Activated naive CD4-positive, alpha-beta T cell (primary cell): ENCODE results near the gene GRAMD1C.
"Not testable (repeated sequence)": the region's sequence is repeated elsewhere in the genome, so short reads cannot be mapped to it uniquely, and the experiment has no call there.

Experiments
- DNase-seq, 4 experiments: peaks; one replicate each; lab custom pipeline; 2025; lab: John Stamatoyannopoulos, UW

Gene GRAMD1C

DNA sequence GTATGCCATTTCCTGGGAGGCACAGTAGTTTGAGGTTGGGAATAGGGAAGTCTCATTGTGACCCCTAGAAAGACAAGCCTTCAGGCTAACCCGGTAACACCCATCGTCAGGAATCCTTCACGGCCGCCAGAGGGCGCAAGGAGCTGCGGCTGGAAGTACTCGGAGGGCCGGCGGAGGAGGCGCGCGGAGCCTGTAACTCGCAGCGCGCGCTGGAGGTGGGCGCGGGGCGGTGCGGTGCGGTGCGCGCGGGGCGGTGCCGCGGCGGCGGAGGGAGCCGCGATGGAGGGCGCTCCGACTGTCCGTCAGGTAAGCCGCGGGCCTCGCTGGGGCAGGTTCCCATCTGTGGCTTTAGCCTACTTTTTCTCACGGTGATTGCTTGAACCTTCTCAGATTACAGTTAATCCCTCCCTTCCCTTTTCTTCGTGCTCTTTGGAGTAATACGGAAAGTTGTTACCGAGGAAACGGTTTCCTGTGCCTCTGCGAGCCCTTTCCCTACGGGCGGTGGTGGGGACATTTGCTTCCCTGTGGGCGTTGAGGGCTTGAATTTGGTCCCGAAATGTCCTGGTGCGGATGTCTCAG, at the start of gene GRAMD1C:
Gene GRAMD1C (plus strand): TSS at position 158 of the 579 bp plus-strand sequence. CDS start 122 bp downstream, at position 280.
- DNase-seq, result peak; percentile 48 to 78 (median 66)

DNA sequence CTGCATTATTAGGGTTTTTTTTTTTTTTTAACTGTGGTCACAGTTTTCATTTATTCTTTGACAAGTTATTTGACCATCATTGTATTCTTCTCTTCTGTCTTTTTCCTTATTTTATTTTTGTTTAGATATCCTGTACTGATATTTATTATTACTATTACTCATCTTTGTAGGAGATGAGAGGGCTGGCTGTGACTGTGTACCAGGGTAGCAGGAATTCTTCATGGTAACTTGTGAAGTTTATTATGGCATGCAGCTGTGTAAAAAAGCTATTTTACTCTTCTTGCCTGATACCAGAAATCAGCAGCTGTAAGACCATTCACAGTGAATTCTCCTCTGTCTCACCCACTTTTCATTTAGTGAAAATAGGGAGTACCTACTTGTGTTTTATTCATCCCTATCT, 47.2 kb upstream of the GRAMD1C start:
- no peak for DNase-seq

DNA sequence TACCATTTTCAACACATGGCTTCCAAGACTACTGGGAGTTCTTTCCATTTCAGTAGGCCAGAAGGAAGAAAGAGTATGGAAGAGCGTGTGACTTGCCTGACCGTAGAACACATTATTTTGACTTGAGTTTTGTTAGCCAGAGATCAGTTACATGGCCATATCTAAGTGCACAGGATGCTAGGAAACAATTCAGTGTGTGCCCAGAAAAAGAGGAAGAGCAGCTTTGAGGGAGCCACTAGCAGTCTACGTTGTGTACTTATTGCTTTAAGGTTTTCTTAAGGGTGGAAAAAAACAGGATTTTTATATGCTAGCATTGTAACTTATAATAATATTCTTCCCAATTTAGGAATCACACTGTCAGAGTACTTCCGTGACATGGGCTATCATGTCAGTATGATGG, 44.1 kb upstream of the GRAMD1C start:
- no peak for DNase-seq

DNA sequence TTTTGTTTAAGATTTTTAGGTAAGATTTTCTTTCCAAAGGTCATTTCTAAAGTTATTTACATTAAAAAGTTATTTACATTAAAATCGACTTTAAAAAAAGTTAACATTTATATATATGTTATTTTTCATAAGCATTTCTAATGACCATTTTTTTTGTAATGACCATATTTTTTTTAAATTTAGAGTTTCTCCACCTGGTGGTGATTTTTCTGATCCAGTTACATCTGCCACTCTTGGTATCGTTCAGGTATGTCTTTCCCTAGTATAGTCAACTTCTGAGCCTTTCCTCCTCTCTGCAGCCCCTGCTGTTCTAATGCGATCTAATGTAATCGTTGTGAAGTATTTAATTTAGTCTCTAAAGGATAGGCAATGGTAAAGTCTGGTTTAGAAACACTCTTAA, 42.9 kb upstream of the GRAMD1C start:
- DNase-seq, result no peak

DNA sequence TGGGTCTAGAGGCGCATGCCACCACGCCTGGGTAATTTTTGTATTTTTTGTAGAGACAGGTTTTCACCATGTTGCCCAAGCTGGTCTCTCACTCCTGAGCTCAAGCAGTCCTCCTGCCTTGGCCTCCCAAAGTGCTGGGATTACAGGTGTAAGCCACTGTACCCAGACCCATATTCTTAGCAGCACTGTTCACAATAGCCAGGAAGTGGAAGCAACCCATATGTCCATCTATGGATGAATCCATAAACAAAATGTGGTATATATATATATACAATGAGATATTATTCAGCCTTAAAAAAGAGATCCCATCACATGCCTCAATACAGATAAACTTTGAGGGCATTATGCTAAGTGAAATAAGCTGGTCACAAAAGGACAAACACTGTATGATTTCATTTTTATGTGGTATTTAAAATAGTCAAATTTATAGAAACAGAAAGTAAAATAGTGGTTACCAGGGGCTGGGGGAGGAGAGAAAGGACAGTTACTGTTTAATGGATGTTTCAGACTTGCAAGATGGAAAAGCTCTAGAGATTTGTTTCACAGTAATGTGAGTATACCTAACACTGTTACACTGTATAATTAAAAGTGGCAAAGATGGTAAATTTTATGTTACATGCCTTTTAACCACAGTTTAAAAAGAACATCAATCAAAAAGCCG, 35.7 kb upstream of the GRAMD1C start:
- no peak for DNase-seq

DNA sequence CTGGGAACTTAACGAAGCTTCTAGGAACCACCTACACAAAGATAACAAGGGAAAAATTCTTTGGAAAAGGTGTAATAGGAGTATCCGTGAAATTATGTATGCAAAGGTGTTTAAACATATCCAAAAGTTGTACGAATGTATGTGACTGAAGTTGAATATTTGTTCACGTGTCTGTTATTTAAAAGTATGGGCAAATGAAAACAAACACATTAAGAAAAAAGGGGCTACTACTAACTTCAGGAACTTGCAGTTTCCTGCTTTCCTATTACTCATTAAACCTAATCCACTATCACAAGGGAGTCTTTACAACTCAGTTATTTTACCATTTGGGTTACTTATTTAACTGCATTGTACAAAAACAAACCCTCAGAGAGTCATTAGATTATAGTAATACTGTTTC, 33.9 kb upstream of the GRAMD1C start:
- no peak for DNase-seq

DNA sequence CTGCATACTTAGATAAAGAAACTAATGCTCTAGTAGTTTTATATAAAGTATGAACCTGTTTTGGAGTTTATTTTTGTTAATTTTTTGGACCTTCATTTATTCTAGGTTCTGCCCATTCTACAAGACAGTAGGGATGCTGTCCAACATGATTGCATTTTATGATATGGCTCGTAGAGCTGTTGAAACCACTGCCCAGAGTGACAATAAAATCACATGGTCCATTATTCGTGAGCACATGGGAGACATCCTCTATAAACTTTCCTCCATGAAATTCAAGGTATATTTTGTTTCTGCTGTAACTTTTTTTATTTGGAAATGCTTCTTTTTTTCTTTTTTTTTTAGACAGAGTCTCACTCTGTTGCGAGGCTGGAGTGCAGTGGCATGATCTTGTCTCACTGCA, 33.3 kb upstream of the GRAMD1C start:
- no peak for DNase-seq

DNA sequence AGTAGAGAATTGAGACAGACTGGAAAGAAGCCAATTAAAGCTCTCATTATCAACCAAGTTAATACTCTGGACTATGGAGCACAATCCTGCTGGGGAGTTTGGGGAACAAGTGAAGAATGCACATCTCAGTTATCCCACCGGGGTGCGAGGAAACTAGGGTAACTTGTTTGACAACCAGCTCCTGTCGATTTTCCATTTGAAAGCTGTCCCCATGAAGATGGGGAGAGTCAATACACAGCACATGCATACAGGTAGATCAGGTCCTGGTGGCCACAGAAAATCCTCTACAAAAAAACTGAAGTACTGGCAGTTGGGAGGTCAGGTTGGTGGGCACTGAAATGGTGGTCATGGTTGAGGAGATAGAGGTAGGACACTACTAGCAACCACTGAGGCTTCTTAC, 25.7 kb upstream of the GRAMD1C start:
- no peak for DNase-seq

DNA sequence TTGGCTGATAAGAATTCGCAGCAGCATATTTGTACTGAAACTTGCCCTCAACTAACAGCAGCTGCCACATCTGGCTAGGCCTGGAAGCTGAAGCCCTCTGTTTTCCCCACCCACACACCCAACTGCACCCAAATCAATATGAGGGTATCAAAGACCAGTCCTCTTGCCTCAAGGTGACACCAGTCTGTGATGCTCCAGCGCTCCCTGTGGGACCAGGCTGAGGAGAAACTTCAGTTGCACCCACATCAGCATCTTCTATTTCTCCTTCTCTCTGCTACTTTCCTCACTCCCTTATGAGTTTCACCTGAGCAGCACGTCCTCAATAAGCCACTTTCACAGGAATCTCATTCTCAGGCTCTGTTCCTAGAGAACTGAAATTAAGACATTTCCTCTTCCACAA, 18.7 kb upstream of the GRAMD1C start:
- DNase-seq, result no peak

DNA sequence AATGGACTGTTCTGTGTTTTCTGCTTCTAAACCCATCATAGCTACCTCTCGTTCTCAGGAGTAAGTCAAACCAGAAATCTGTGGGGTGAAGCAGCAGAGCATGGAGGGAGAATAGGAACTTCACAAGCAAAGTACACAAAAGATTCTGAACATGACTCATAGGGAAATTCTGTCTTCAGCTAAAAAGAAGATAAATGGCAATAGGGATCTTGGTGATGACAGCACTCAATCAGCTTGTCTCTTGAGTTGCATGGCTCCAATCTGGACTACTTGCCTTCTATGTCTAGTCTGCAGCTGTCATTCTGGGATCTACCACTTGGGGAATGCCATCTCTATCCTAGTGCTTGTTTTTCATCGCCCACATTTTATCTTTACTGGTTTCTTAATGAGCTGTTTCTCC, 13.5 kb upstream of the GRAMD1C start:
- no peak for DNase-seq

DNA sequence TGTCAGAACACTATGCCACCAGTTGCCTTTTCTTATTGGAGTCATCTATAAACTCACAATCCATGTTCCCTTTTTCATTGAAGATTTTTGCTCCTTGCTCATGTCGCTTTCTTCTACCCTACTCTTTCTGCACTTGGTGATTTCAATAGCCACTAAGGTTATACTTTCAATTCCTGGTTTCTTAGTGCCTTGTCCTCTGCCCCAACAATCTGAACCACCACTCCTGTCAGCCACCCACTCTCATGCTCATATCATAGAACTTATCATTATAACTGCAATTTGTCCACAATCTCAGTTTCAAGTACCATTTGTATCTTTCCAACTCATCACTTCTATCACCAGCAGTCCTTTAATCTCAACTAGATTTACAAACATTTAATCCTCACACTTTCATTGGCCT, 10.0 kb upstream of the GRAMD1C start:
- DNase-seq, result no peak

DNA sequence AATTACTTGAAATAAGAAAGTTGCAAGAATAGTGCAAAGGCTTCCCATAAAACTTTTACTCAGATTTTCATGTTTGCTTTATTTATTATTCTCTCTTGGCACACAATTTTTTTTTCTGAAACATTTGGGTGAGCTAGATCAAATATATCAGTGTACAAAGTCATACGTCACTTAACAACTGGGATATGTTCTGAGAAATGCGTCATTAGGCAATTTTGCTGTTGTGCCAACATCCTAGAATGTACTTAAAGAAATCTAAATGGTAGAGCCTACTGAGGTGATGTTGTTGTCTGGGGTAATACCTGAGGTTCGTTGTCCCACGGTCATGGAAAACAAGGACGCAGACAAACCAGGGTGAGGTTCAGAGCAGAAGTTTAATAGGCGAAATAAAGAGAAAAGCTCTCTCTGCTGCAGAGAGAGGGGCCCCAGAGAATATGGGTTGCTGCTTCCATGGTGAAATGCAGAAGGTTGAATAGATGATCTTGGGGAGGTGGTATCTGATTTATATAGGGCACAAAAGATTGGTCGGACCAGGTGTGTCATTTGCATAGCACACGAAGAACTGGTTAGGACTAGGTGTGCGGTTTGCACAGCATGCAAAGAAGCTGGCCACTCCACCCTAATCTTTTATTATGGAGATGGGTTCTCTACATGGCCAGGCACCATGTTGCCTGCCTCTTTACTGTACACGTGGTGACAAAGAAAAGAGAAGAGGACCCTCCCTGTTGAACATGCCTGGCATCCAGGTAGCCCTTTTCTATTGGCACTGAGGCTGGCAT, 8.8 kb upstream of the GRAMD1C start:
- no peak for DNase-seq

DNA sequence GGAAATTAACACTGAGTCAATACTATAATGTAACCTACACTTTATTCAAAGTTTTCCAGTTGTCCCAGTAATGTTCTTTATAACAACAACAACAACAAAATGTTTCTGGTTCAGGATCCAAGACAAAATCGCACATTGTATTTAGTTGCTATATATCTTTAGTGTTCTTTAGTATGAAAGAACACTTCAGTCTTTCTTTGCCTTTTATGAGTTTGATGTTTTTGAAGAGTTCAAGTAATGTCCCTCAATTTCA, 7.6 kb upstream of the GRAMD1C start:
- DNase-seq, result no peak

DNA sequence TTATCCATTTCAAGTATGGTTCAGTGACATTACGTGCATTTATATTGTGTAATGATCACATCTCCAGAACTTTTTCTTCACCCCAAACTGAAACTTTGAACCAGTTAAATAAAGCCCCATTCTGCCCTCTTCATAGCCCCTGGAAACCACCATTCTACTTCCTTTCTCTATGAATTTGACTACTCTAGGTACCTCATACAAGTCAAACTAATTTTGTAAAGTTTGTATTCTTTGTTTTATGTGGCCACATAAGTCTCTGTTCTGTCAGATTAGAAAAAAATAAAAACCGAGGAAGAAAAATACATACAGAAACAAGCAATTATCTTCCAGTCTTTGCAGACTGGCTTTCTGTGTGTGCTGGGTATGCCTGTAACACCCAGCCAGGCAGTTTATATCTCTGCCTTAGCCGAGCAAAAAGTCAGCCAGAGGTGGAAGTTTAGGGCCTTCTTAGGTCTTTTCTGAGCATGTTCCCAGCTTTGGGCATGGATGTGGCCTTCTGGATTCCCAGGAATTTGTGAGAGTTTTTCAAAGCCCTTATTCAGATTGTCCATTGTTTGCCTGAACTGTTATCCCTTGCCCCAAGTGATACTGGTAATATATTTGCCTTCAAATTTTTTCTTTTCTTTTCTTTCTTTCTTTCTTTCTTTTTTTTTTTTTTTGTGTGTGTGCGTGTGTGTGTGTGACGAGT, 6.0 kb upstream of the GRAMD1C start:
- no peak for DNase-seq

DNA sequence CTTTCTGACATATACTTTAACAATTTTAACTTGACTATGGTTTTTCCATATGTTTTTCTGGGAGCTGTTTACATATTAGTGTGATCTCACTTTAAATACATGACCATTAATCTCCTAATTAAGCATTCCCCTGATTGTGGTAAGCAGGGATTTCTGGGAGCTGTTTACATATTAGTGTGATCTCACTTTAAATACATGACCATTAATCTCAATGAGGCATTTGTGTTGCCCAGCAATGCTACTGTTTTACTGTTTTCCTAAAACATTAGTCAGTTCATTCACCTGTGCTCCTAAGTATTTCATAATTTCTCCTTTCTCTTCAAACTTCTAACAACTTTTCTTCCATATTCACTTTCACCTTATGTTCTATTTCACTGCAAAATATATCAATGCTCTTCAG, 3.6 kb upstream of the GRAMD1C start:
- no peak for DNase-seq

DNA sequence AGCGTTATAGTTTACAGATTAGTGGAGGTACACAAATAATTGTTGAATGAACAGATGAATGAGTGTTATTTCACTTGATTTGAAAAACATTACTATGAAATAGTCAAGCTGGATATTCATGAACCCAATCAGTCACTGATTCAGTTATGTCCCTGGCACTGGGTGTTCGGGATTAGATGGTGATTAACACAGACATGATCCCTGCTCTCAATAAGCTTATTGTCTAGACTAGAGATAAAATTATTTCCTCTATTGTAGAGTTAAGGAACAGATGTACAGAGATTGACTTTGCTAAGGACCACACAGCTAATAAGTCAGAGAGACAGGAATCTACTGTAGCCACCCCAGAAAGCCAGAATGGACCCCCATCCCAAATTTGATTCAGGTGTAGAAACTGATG, 963 bp downstream of the GRAMD1C start:
- no peak for DNase-seq

DNA sequence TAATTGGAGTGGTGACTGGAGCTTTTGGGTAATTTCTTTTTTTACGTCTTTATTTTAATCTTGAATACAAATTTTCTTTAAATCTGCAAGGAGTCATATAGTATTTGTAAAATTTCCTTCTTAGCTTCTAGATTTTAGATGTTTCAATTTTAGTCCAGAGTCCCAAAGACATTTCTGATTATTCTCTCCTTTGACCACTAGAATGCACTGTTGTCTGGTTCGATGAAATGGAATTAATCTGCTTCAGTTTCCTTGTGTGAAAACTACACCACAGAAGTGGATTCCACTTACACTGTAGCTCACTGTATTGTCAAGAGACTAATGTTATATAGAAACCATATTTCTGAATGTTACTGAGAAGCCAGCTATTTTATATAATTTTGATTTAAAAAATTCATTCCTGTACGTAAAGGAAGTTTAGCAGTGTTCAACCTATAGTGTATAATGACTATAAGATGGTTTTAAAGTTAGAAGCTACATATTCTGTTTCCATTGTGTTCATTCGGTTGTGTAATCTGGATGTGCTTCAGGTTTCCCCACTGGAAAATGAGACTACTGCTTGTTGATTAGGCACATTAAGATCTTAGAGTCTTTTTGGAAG, 6.1 kb downstream of the GRAMD1C start:
- DNase-seq, result no peak

DNA sequence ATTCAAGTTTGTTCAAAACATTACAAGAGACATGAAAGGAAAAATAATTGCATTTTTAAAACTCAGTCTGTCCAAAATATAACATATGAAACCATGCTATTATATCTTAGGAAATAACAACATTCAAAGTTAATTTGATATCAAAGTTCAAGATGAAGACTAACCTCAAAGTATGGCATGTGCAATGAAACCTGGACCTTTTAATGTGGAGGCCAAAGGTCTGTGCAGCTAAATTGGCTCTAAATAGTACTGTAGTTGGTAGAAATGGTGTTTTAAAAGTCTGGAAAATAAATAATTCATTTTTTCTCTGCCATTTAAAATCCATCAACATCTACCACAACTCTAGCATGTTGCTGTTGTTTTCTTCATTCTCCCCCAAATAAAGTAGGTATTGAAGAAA, 8.7 kb downstream of the GRAMD1C start:
- no peak for DNase-seq

DNA sequence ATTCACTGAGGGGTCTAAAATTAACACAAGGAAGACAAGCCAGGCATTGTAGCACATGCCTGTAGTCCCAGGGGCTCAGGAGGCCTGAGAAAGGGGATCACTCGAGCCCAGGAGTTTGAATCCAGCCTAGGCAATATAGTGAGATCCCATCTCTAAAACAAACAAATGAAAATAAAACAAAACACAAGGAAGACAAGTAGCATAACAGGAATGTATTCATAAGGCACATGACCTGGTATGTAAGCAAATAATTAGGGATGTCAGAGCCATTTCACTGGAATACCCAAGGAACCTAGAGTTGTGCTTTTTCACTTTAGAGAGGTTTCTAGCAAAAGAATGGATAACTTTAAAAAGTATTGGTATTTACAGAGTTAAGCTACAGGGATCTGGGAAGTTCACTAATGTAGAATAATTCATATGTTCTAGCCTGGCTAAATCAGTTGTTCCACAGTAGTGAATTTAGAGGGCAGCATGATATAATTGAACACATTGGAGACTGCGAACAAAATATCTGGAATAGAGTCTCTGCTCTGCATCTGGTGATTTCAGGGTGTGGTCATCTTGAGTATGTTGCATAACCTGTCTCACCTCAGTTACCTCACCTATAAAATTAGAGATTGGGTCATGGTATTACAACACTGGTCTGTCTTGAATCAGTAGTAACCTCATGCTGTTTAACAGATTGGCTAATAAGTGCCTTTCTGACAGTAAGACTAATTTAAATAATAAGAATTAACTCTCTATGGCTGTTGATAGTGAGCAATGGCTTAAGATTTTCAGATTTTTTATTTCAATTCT, 9.3 kb downstream of the GRAMD1C start:
- no peak for DNase-seq

DNA sequence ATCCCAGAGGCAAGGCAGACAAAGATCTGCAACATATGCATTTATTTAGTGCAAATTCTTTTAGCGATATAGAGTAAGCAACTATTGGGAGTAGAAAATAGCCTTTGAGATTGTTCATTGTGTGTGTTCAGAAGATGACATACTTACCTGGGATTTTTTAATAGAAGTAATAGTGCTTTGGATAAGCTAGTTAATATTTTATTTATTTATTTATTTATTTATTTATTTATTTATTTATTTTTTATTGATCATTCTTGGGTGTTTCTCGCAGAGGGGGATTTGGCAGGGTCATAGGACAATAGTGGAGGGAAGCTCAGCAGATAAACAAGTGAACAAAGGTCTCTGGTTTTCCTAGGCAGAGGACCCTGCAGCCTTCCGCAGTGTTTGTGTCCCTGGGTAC, 10.5 kb downstream of the GRAMD1C start:
- DNase-seq, result not testable (repeated sequence)

DNA sequence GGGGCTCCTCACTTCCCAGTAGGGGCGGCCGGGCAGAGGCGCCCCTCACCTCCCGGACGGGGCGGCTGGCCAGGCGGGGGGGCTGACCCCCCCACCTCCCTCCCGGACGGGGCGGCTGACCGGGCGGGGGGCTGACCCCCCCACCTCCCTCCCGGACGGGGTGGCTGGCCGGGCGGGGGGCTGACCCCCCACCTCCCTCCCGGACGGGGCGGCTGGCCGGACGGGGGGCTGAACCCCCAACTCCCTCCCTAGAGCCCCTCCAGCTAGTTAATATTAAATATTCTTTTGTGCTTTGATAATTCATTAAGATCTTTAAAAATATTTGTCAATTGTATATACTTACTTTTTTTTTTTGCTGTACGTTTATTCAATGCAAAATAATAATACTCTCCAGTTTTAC, 11.3 kb downstream of the GRAMD1C start:
- not testable (repeated sequence) for DNase-seq

DNA sequence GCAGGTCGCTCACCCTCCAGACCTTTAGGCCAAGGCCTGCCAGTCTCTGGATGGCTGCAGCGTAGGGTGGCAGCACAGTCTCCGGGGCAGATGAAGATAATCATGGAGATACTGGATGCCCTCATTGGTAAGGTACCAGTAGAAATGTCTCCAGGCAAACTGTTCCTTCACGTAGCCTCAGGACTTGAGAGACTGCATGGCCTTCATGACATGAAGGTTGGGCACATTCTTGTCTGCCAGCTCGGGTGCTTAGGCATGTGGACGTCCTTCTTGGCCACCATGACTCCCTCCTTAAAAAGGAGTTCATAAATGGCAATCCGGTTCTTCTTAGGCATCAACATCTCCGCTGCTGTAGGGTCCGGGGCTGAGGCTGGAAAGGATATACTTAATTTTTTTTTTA, 11.8 kb downstream of the GRAMD1C start:
- not testable (repeated sequence) for DNase-seq
